Neural cell (in vitro differentiated cells): ENCODE measurements around the gene CNTLN. TPM values are rescaled to one million over a fixed set of nuclear protein-coding genes. Genes with fewer than 3 reads are reported as not detected.

Experiments used
- H2AFZ ChIP-seq: fragments of 200-600, 300-800 bp; sonication (generic), shearing (Covaris generic); 2 replicates; pipeline ENCODE4 v1.6.0; 2014; ENCODE audit warnings: low read depth, mild to moderate bottlenecking, antibody characterized with exemption, low read length, moderate library complexity
- H3F3A ChIP-seq: fragments of 200-600 bp; shearing (Covaris generic); 2 replicates; pipeline ENCODE4 v1.6.1; 2016; ENCODE audit warnings: mild to moderate bottlenecking, moderate library complexity, mixed read lengths, antibody characterized with exemption, low read length; ENCODE audit not compliant: insufficient read depth, poor library complexity, severe bottlenecking
- H3K27ac ChIP-seq: fragments of 200-600, 300-800 bp; sonication (generic), shearing (Covaris generic); 2 replicates; pipeline ENCODE4 v1.5.1; 2014; ENCODE audit warnings: mild to moderate bottlenecking, low read length, moderate library complexity
- H3K27me3 ChIP-seq: fragments of 300-800, 200-600 bp; sonication (generic), shearing (Covaris generic); 2 replicates; pipeline ENCODE4 v1.6.0; 2014; ENCODE audit warnings: mild to moderate bottlenecking, low read depth, low read length, moderate library complexity; ENCODE audit not compliant: insufficient read depth
- H3K36me3 ChIP-seq: fragments of 300-800, 200-600 bp; sonication (generic), shearing (Covaris generic); 2 replicates; pipeline ENCODE4 v1.5.1; 2014; ENCODE audit warnings: mild to moderate bottlenecking, antibody characterized with exemption, low read length, moderate library complexity; ENCODE audit not compliant: insufficient read depth
- H3K4me2 ChIP-seq: fragments of 300-800, 200-600 bp; sonication (generic), shearing (Covaris generic); 2 replicates; pipeline ENCODE4 v1.6.0; 2014; ENCODE audit warnings: mild to moderate bottlenecking, low read length
- H3K4me3 ChIP-seq: fragments of 300-800, 200-600 bp; sonication (generic), shearing (Covaris generic); 2 replicates; pipeline ENCODE4 v1.5.1; 2014; ENCODE audit warnings: mild to moderate bottlenecking, low read length, moderate library complexity
- H3K79me2 ChIP-seq: fragments of 200-600 bp; shearing (Covaris generic); replicated peaks from 2 replicates; pipeline ENCODE4 v1.6.0; 2014; ENCODE audit warnings: mild to moderate bottlenecking, low read length, moderate library complexity; ENCODE audit not compliant: insufficient read depth
- H3K9ac ChIP-seq: fragments of 300-800, 200-600 bp; sonication (generic), shearing (Covaris generic); 2 replicates; pipeline ENCODE4 v1.6.1; 2016; ENCODE audit warnings: mild to moderate bottlenecking, low read length, mixed read lengths
- H3K9me2 ChIP-seq: fragments of 200-600 bp; shearing (Covaris generic); 2 replicates; pipeline ENCODE4 v1.6.1; 2016; ENCODE audit warnings: mild to moderate bottlenecking, low read length, mixed read lengths; ENCODE audit not compliant: insufficient read depth
- H3K9me3 ChIP-seq: fragments of 200-600, 300-800 bp; sonication (generic), shearing (Covaris generic); 2 replicates; pipeline ENCODE4 v1.6.1; 2016; ENCODE audit warnings: mild to moderate bottlenecking, mixed run types, low read length, moderate library complexity, mixed read lengths
- H4K20me1 ChIP-seq: fragments of 200-600 bp; shearing (Covaris generic); 2 replicates; pipeline ENCODE4 v1.6.1; 2016; ENCODE audit warnings: mild to moderate bottlenecking, mixed run types; ENCODE audit not compliant: insufficient read depth
- EP300 ChIP-seq: fragments of 450-650 bp; conservative IDR thresholded peaks from 2 replicates; pipeline ENCODE4 v1.6.1; 2014; ENCODE audit warnings: antibody characterized with exemption, mild to moderate bottlenecking, moderate library complexity; ENCODE audit not compliant: poor library complexity, severe bottlenecking
- EZH2 ChIP-seq: fragments of 200-600, 300-800 bp; shearing (Covaris generic), sonication (generic); IDR thresholded peaks from 2 replicates; pipeline ENCODE4 v1.6.1; 2014; ENCODE audit warnings: antibody characterized with exemption, low read length, borderline replicate concordance, mild to moderate bottlenecking; ENCODE audit not compliant: insufficient read depth, poor library complexity, severe bottlenecking
- MXI1 ChIP-seq: fragments of 450-650 bp; conservative IDR thresholded peaks from 2 replicates; pipeline ENCODE4 v1.6.1; 2014; ENCODE audit warnings: antibody characterized with exemption, mild to moderate bottlenecking; ENCODE audit not compliant: poor library complexity, severe bottlenecking
- POLR2AphosphoS5 ChIP-seq: IDR thresholded peaks from 2 replicates; pipeline ENCODE4 v1.6.1; 2012
- RAD21 ChIP-seq: fragments of 450-650 bp; conservative IDR thresholded peaks from 2 replicates; pipeline ENCODE4 v1.6.1; 2014; ENCODE audit warnings: antibody characterized with exemption, mild to moderate bottlenecking, moderate library complexity
- REST ChIP-seq: IDR thresholded peaks from 2 replicates; pipeline ENCODE4 v1.6.1; 2012; ENCODE audit warnings: borderline replicate concordance
- SMC3 ChIP-seq: fragments of 450-650 bp; conservative IDR thresholded peaks from 2 replicates; pipeline ENCODE4 v1.6.1; 2014; ENCODE audit warnings: antibody characterized with exemption, mild to moderate bottlenecking, moderate library complexity; ENCODE audit not compliant: poor library complexity
- TAF1 ChIP-seq: IDR thresholded peaks from 2 replicates; pipeline ENCODE4 v1.6.1; 2012; ENCODE audit warnings: low read depth
- polyA plus RNA-seq: library from polyadenylated mRNA; depleted of rRNA; stranded (reverse); fragments of >200 nt; gene quantifications from 2 replicates; pipeline ENCODE4 v1.2.3, GENCODE V29; 2014
- TF ChIP-seq, protein P1 (sequence below): fragments of 450-650 bp; IDR thresholded peaks from 2 replicates; pipeline ENCODE4 v1.5.1; 2014; ENCODE audit warnings: antibody characterized with exemption, mild to moderate bottlenecking, moderate library complexity; ENCODE audit not compliant: poor library complexity, severe bottlenecking

Gene CNTLN
- polyA plus RNA-seq, 1 donor from 2014 or later = 5.0 TPM

GRCh38 chr9:17130725-17131124 lies 4.1 kb upstream of the CNTLN start:
- no peak overlapping the region for H3K4me2 ChIP-seq
- H3K79me2 ChIP-seq = no peaks in the 10 kb centered on the region
- no peak overlapping the region for H3K9ac ChIP-seq
- no peaks in the 10 kb centered on the region for H3K9me2 ChIP-seq
- no peak overlapping the region for H3K4me3 ChIP-seq
- TF ChIP-seq EZH2 (no peak), MXI1 (no peak), EP300 (no peak), SMC3 (no peak), POLR2AphosphoS5 (no peak), TAF1 (no peak), RAD21 (no peak)
- TF ChIP-seq, protein P1, sequence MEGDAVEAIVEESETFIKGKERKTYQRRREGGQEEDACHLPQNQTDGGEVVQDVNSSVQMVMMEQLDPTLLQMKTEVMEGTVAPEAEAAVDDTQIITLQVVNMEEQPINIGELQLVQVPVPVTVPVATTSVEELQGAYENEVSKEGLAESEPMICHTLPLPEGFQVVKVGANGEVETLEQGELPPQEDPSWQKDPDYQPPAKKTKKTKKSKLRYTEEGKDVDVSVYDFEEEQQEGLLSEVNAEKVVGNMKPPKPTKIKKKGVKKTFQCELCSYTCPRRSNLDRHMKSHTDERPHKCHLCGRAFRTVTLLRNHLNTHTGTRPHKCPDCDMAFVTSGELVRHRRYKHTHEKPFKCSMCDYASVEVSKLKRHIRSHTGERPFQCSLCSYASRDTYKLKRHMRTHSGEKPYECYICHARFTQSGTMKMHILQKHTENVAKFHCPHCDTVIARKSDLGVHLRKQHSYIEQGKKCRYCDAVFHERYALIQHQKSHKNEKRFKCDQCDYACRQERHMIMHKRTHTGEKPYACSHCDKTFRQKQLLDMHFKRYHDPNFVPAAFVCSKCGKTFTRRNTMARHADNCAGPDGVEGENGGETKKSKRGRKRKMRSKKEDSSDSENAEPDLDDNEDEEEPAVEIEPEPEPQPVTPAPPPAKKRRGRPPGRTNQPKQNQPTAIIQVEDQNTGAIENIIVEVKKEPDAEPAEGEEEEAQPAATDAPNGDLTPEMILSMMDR = no peak
- H3K27me3 ChIP-seq = no peaks in the 10 kb centered on the region
- H3K27ac ChIP-seq = no peak overlapping the region
- H3F3A ChIP-seq = no peaks in the 10 kb centered on the region
- no peaks in the 10 kb centered on the region for H3K36me3 ChIP-seq
- no peaks in the 10 kb centered on the region for H3K9me3 ChIP-seq
- H4K20me1 ChIP-seq = no peaks in the 10 kb centered on the region
- no peak overlapping the region for H2AFZ ChIP-seq

- Histone ChIP-seq H3K27me3 (no peaks in the 10 kb centered on the region), H3K36me3 (no peaks in the 10 kb centered on the region), H2AFZ (no peak overlapping the region), H3F3A (no peaks in the 10 kb centered on the region), H3K27ac (no peak overlapping the region), H3K4me3 (no peak overlapping the region), H3K4me2 (no peak overlapping the region), H3K9me2 (no peaks in the 10 kb centered on the region), H3K9ac (no peak overlapping the region), H3K79me2 (no peaks in the 10 kb centered on the region), H3K9me3 (no peaks in the 10 kb centered on the region), H4K20me1 (no peaks in the 10 kb centered on the region)
- TF ChIP-seq, protein P1 = no peak
- TF ChIP-seq RAD21 = no peak
- TF ChIP-seq TAF1 = no peak
- TF ChIP-seq EP300 = no peak
- no peak for TF ChIP-seq POLR2AphosphoS5
- TF ChIP-seq EZH2 = no peak
- TF ChIP-seq MXI1 = no peak
- no peak for TF ChIP-seq REST
- TF ChIP-seq SMC3 = no peak
Measured at GRCh38 chr9:17131494-17131893, 3.3 kb upstream of the CNTLN start.
